Upper lobe of right lung (tissue), 1 donor: ENCODE results near the gene RPL31. TPM values are rescaled to one million over a fixed set of nuclear protein-coding genes. Genes with fewer than 3 reads are reported as not detected.

Source experiments
- ATAC-seq: fragments of 200-7000 bp; cut with Tn5 transposase; one replicate; pipeline ENCODE4 v1.9.1; 2020; ENCODE audit warnings: mild to moderate bottlenecking, moderate library complexity
- DNase-seq: peaks from one replicate; pipeline ENCODE4 v3.0.0-alpha.2; 2020
- H3K27ac ChIP-seq: fragments of 200-600 bp; one replicate; pipeline ENCODE4 v1.8.0; 2022
- H3K27me3 ChIP-seq: fragments of 200-600 bp; one replicate; pipeline ENCODE4 v1.8.0; 2022; ENCODE audit warnings: mild to moderate bottlenecking
- H3K36me3 ChIP-seq: fragments of 200-600 bp; one replicate; pipeline ENCODE4 v1.8.0; 2022
- H3K4me1 ChIP-seq: fragments of 200-600 bp; one replicate; pipeline ENCODE4 v1.8.0; 2022
- H3K4me3 ChIP-seq: fragments of 200-600 bp; one replicate; pipeline ENCODE4 v1.8.0; 2022; ENCODE audit warnings: mild to moderate bottlenecking
- H3K9me3 ChIP-seq: fragments of 200-600 bp; one replicate; pipeline ENCODE4 v1.8.0; 2022
- intact Hi-C: fragments of 100-400 bp; cut with DNase I; formaldehyde crosslinking; loops from one replicate; pipeline ENCODE4 v1.11.0; 2022
- total RNA-seq: library from RNA; stranded (reverse); fragmentation: NEBNext Ultra II Directional; extraction: Animal tissue kit (Norgen Biotek cat#: 25700); gene quantifications from one replicate; pipeline ENCODE4 v1.2.1, GENCODE V29; 2021
- TF ChIP-seq, protein P1 (sequence below): fragments of 200-600 bp; IDR thresholded peaks from one replicate; pipeline ENCODE4 v1.8.0; 2022; ENCODE audit warnings: antibody characterized with exemption
- donor health status: DM: no; HTN: yes; CAD: no; lungs with severe emphysema.

Gene RPL31
- total RNA-seq, 1 donor from 2014 or later, result 1,071 TPM

- Histone ChIP-seq H3K9me3 (no peaks in the 10 kb centered on the region), H3K27me3 (no peaks in the 10 kb centered on the region), H3K27ac (no peak overlapping the region), H3K4me1 (no peaks in the 10 kb centered on the region), H3K36me3 (peaks cover 29% of the 10 kb centered on the region), H3K4me3 (no peak overlapping the region)
- TF ChIP-seq, protein P1, sequence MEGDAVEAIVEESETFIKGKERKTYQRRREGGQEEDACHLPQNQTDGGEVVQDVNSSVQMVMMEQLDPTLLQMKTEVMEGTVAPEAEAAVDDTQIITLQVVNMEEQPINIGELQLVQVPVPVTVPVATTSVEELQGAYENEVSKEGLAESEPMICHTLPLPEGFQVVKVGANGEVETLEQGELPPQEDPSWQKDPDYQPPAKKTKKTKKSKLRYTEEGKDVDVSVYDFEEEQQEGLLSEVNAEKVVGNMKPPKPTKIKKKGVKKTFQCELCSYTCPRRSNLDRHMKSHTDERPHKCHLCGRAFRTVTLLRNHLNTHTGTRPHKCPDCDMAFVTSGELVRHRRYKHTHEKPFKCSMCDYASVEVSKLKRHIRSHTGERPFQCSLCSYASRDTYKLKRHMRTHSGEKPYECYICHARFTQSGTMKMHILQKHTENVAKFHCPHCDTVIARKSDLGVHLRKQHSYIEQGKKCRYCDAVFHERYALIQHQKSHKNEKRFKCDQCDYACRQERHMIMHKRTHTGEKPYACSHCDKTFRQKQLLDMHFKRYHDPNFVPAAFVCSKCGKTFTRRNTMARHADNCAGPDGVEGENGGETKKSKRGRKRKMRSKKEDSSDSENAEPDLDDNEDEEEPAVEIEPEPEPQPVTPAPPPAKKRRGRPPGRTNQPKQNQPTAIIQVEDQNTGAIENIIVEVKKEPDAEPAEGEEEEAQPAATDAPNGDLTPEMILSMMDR, result no peak
- intact Hi-C loops, result no loop called here
- DNase-seq, result no peak
- ATAC-seq, result no peak
Observed at GRCh38 chr2:101053117-101053516, 51.0 kb downstream of the RPL31 start.

Other genes starting within 250 kb of the RPL31 start
- gene NPAS2, start 182.2 kb upstream of the RPL31 start, total RNA-seq, result 11.4 TPM
- gene TBC1D8, start 149.1 kb downstream of the RPL31 start, total RNA-seq, result 19.9 TPM